C4-2B (cell line): ENCODE results near the gene FAM53B.

ENCODE experiments used
- ZFX ChIP-seq: fragments of 450-650 bp; IDR thresholded peaks from 2 replicates; pipeline ENCODE4 v1.6.1; 2017
- TF ChIP-seq, protein P1 (sequence below): fragments of 450-650 bp; conservative IDR thresholded peaks from 2 replicates; pipeline ENCODE4 v1.5.1; 2017; ENCODE audit warnings: mild to moderate bottlenecking

DNA sequence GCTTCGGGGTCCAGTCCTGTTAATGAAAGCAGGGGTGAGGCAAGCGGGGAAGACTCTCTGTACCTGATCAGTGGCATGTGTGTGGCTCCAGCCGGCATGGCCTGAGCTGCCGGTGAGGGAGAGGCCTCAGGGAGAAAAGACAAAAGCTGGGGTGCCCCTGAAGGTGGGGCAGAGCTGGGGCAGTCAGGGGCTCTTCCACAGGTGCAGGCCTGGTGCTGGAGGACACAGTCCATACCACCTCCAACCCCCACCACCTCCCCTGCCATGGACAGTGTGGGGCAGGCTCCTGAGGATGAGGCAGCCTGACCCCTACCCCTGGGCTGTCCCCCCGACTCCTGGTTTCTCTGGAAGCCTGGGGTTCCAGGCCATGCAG is 153.1 kb downstream of the FAM53B start:
- TF ChIP-seq, protein P1, sequence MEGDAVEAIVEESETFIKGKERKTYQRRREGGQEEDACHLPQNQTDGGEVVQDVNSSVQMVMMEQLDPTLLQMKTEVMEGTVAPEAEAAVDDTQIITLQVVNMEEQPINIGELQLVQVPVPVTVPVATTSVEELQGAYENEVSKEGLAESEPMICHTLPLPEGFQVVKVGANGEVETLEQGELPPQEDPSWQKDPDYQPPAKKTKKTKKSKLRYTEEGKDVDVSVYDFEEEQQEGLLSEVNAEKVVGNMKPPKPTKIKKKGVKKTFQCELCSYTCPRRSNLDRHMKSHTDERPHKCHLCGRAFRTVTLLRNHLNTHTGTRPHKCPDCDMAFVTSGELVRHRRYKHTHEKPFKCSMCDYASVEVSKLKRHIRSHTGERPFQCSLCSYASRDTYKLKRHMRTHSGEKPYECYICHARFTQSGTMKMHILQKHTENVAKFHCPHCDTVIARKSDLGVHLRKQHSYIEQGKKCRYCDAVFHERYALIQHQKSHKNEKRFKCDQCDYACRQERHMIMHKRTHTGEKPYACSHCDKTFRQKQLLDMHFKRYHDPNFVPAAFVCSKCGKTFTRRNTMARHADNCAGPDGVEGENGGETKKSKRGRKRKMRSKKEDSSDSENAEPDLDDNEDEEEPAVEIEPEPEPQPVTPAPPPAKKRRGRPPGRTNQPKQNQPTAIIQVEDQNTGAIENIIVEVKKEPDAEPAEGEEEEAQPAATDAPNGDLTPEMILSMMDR, result no peak
- TF ChIP-seq ZFX, result no peak
